SU-DHL-6 (cell line): Measurements from ENCODE around the gene RNF146.

ENCODE experiments used
- CTCF ChIP-seq: fragments of 200-600 bp; sonication (generic); IDR thresholded peaks from one replicate; pipeline ENCODE4 v1.5.1; 2017; ENCODE audit warnings: antibody characterized with exemption, mild to moderate bottlenecking, low read length, moderate library complexity; ENCODE audit not compliant: insufficient read depth, poor library complexity, severe bottlenecking
- EZH2phosphoT487 ChIP-seq: fragments of 200-600 bp; sonication (generic), shearing (Covaris generic); conservative IDR thresholded peaks from 2 replicates; pipeline ENCODE4 v1.6.1; 2018; ENCODE audit warnings: mild to moderate bottlenecking, antibody characterized with exemption, low read length, moderate library complexity, mixed read lengths

GRCh38 chr6:127328043-127328609 is 61.5 kb downstream of the RNF146 start:
- TF ChIP-seq CTCF (no peak), EZH2phosphoT487 (no peak)
